ENCODE results near the gene CORIN.

DNA sequence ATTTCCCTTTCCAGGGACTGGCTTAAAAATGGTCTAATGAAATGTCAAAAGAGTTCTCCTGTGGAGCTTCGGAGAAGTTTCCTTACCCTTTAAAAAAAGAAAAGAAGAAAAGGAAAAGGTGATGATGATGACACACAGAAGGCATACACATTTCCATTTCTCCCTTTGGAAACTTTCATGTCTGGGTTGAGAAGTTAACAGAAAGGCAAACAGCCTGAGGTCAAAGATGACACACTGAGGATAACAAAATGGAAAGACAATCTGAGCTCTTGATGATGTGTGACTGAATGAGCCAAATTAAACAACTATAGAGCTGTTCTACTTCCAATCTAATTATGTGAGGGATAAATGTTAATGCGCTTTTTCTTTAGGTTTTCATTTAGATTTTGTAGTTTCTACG lies 44.4 kb upstream of the CORIN start:
- TF ChIP-seq, protein P1, sequence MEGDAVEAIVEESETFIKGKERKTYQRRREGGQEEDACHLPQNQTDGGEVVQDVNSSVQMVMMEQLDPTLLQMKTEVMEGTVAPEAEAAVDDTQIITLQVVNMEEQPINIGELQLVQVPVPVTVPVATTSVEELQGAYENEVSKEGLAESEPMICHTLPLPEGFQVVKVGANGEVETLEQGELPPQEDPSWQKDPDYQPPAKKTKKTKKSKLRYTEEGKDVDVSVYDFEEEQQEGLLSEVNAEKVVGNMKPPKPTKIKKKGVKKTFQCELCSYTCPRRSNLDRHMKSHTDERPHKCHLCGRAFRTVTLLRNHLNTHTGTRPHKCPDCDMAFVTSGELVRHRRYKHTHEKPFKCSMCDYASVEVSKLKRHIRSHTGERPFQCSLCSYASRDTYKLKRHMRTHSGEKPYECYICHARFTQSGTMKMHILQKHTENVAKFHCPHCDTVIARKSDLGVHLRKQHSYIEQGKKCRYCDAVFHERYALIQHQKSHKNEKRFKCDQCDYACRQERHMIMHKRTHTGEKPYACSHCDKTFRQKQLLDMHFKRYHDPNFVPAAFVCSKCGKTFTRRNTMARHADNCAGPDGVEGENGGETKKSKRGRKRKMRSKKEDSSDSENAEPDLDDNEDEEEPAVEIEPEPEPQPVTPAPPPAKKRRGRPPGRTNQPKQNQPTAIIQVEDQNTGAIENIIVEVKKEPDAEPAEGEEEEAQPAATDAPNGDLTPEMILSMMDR (IDR thresholded peaks at IDR 0.05; ENCODE audit: borderline replicate concordance, extremely low read depth, low read length, poor library complexity, severe bottlenecking), result no peak
- TF ChIP-seq EZH2 (IDR thresholded peaks at IDR 0.05; ENCODE audit: borderline replicate concordance, low read depth, low read length, severe bottlenecking), result no peak

All from DND-41 (cell line).